ENCODE results near the gene LONP1.
"Not testable (repeated sequence)": the region's sequence is repeated elsewhere in the genome, so short reads cannot be mapped to it uniquely, and the experiment has no call there.

LONP1 gene, protein sequence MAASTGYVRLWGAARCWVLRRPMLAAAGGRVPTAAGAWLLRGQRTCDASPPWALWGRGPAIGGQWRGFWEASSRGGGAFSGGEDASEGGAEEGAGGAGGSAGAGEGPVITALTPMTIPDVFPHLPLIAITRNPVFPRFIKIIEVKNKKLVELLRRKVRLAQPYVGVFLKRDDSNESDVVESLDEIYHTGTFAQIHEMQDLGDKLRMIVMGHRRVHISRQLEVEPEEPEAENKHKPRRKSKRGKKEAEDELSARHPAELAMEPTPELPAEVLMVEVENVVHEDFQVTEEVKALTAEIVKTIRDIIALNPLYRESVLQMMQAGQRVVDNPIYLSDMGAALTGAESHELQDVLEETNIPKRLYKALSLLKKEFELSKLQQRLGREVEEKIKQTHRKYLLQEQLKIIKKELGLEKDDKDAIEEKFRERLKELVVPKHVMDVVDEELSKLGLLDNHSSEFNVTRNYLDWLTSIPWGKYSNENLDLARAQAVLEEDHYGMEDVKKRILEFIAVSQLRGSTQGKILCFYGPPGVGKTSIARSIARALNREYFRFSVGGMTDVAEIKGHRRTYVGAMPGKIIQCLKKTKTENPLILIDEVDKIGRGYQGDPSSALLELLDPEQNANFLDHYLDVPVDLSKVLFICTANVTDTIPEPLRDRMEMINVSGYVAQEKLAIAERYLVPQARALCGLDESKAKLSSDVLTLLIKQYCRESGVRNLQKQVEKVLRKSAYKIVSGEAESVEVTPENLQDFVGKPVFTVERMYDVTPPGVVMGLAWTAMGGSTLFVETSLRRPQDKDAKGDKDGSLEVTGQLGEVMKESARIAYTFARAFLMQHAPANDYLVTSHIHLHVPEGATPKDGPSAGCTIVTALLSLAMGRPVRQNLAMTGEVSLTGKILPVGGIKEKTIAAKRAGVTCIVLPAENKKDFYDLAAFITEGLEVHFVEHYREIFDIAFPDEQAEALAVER

DNA sequence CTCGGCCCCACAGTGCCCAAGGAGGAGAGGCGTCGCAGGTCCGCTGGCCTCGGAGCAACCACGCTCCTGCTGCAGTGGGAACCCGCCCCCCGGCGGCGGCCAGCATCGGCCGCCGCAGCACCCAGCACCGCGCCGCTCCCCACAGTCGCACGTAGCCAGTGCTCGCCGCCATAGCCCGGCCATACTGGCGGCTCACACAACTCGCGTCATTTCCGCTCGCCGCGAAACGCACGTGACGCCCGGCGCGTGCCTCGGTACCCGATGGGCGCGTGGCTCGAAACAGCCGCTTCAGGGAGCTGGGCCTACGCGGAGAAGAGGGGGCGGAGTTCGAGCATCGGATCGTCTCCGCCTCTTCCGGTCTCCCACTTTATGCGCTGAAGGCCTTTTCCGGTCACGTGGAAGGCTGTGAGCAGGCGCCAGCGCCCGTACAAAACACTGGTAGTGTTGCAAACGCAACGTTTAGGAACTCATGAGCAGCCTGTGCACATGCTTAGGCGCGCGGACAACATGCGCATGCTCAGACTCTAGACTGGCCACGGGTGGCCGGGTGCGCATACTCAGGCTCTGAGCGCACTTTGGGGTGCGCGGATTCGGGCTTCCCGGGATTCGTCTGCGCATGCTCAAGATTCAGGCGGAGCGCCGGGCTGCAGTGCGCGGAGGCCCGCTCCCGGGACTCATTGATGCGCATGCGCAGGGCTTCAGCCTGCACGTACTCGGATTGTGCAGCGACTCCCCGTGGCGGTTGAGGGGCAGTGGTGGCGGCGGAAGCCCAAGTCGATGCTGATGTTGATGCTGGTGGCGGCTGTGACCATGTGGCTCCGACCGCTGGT is at the start of gene LONP1, which contains the start of gene CATSPERD:
Gene LONP1 (minus strand): TSS at position 186 of the 830 bp plus-strand sequence. CDS start 14 bp downstream, at position 172.
Gene CATSPERD (plus strand): TSS at position 677 of the 830 bp plus-strand sequence. CDS start 101 bp downstream, at position 778.
- peak; percentile 92 for DNase-seq (ENCODE audit: low read depth, low spot score)

- no peak for DNase-seq (ENCODE audit: low read depth, low spot score)
These were observed 48.0 kb upstream of the LONP1 start for GRCh38 chr19:5767949-5768348.

GRCh38 chr19:5765220-5765619 is 45.3 kb upstream of the LONP1 start:
- DNase-seq (ENCODE audit: low read depth, low spot score), result no peak

- no peak for DNase-seq (ENCODE audit: low read depth, low spot score)
These were observed 42.8 kb upstream of the LONP1 start for GRCh38 chr19:5762608-5763217.

GRCh38 chr19:5753743-5754142 is 33.8 kb upstream of the LONP1 start:
- no peak for DNase-seq (ENCODE audit: low read depth, low spot score)

DNA sequence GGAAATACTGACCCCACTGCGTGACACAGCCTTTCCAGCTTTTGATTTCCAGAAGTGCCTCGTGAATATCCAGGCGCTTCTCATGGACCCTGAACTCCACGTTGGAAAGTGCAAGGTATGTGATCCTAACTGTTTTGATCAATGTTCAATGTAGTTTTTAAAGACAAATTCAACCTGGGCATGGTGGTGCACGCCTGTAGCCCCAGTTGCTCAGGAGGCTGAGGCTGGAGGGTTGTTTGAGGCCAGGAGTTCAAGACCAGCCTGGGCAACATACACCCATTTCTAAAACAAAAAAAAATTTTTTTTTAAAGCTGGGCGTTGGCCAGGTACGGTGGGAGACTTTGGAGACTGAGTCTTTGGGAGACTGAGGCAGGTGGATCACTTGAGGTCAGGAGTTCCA is 31.8 kb upstream of the LONP1 start:
- DNase-seq (ENCODE audit: low read depth, low spot score), result no peak

- DNase-seq (ENCODE audit: low read depth, low spot score), result no peak
These were observed 29.6 kb upstream of the LONP1 start for GRCh38 chr19:5749505-5749904.

DNA sequence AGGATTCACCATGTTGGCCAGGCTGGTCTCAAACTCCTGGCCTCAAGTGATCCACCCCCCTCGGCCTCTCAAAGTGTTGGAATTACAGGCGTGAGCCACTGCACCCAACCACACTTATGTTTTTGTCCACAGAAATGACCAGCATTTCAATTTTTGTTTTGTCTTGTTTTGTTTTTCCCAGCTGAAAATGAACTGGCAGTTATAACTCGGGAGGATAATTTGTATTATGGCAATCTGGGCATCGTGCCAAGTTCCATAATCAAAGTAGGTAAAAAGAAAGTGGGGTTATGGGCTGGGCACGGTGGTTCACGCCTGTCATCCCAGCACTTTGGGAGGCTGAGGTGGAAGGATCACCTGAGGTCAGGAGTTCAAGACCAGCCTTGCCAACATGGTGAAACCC is 29.0 kb upstream of the LONP1 start:
- not testable (repeated sequence) for DNase-seq (ENCODE audit: low read depth, low spot score)

DNA sequence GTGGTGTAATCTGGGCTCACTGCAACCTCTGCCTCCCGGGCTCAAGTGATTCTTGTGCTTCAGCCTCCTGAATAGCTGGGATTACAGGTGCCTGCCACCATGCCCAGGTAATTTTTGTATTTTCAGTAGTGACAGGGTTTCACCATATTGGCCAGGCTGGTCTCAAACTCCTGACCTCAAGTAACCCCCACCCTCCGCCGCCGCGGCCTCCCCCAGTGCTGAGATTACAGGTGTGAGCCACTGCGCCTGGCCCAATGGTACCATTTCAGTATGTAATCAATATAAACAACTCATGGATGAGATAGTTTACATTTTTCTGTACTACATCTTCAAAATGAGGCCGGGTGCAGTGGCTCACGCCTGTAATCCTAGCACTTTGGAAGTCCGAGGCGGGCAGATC is 25.1 kb upstream of the LONP1 start:
- DNase-seq (ENCODE audit: low read depth, low spot score), result not testable (repeated sequence)

GRCh38 chr19:5743630-5744029 is 23.7 kb upstream of the LONP1 start:
- DNase-seq (ENCODE audit: low read depth, low spot score), result no peak

DNA sequence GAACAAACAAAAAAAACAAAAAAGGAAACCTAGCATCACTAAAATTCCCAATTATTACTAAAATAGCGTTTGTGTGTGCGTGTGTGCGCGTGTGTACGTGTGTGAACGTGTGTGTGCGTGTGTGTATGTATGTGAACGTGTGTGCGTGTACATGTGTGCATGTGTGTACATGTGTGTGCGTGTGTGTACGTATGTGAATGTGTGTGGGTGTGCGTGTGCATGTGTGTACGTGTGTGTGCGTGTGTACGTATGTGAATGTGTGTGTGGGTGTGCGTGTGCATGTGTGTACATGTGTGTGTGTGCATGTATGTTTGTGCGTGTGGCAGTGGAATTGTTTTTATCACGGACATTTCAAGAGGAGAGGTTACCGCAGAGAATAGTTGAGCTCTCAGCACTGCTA is 22.1 kb upstream of the LONP1 start:
- DNase-seq (ENCODE audit: low read depth, low spot score), result no peak

DNA sequence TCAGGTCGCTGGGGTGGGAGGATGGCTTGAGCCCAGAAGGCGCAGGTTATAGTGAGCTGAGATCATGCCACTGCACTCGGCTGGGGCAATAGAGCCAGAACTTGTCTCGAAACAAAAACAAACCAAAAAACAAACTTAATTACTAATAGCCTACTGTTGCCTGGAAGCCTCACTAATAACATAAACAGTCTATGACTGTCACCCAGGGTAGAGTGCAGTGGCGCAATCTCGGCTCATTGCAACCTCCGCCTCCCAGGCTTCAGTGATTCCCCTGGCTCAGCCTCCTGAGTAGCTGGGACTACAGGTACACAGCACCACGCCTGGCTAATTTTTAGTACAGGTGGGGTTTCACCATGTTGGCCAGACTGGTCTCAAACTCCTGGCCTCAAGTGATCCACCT is 18.5 kb upstream of the LONP1 start:
- DNase-seq (ENCODE audit: low read depth, low spot score), result no peak

GRCh38 chr19:5733172-5733571 is 13.2 kb upstream of the LONP1 start:
- not testable (repeated sequence) for DNase-seq (ENCODE audit: low read depth, low spot score)

GRCh38 chr19:5727453-5728050 is 7.6 kb upstream of the LONP1 start:
- no peak for DNase-seq (ENCODE audit: low read depth, low spot score)

DNA sequence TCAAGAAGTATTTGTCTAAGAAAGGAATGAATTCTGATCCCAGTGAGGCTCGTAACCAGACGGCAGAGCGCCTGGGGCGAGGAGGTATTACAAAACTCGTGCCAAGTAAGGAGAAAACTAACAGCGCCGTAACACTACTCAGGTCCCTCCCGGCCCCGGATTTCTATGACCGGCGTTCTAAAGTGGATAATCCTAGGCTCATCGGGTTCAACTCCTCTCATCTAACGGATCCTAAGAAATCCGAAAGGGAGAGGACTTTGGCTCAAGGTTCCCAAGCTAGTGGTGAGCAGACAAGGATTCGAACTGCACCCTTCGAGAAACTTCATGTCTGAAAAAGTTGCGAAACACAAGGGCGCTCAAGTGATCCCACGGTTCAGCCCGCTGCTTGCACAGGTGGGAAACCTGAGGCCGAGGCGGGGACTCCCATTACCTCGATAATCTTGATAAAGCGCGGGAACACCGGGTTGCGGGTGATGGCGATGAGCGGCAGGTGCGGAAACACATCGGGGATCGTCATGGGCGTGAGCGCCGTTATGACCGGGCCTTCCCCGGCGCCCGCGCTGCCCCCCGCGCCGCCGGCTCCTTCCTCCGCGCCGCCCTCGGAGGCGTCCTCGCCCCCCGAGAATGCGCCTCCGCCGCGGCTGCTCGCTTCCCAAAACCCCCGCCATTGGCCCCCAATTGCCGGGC is 529 bp downstream of the LONP1 start:
- no peak for DNase-seq (ENCODE audit: low read depth, low spot score)

- DNase-seq (ENCODE audit: low read depth, low spot score), result no peak
These were observed 1.2 kb downstream of the LONP1 start for GRCh38 chr19:5718579-5719273.

GRCh38 chr19:5718037-5718578 is 1.8 kb downstream of the LONP1 start:
- DNase-seq (ENCODE audit: low read depth, low spot score), result no peak

GRCh38 chr19:5717215-5717935 is 2.6 kb downstream of the LONP1 start:
- DNase-seq (ENCODE audit: low read depth, low spot score), result no peak

Measured in iPS DF 19.7 (cell line).